K562 (cell line): ENCODE measurements around the gene KLK15. TPM values are rescaled to one million over a fixed set of nuclear protein-coding genes. Genes with fewer than 3 reads are reported as not detected.

ENCODE experiments used
- AFF1 ChIP-seq, 2 experiments: fragments of 450-650 bp; IDR thresholded peaks; 2 replicates each; pipeline ENCODE4 v1.6.1; 2018; ENCODE audit warnings: mild to moderate bottlenecking in 2 of 2, low read depth in 1 of 2; ENCODE audit not compliant: partially characterized antibody in 2 of 2
- ATF1 ChIP-seq, 2 experiments: fragments of 450-650 bp in 1 of 2; IDR thresholded peaks; 2 replicates each; pipeline ENCODE4 v1.6.1; 2016; ENCODE audit warnings: missing compliant biosample characterization in 1 of 2, missing genetic modification characterization in 1 of 2
- C11orf30 ChIP-seq: fragments of 450-650 bp; IDR thresholded peaks from 2 replicates; pipeline ENCODE4 v1.6.1; 2016; ENCODE audit warnings: low read depth, mild to moderate bottlenecking
- CBFA2T3 ChIP-seq: fragments of 450-650 bp; IDR thresholded peaks from 2 replicates; pipeline ENCODE4 v1.6.1; 2017
- CHCHD3 ChIP-seq: fragments of 250-450 bp; sonication (Bioruptor Pico); IDR thresholded peaks from 2 replicates; pipeline ENCODE4 v2.1.2; 2022; ENCODE audit warnings: mild to moderate bottlenecking
- CHD2 ChIP-seq: IDR thresholded peaks from 2 replicates; pipeline ENCODE4 v1.6.1; 2011; ENCODE audit warnings: low read depth, low read length
- ETV5 ChIP-seq: sonication (generic); formaldehyde crosslinking; IDR thresholded peaks from 2 replicates; pipeline ENCODE4 v1.4.0; 2020; ENCODE audit warnings: low read depth, mild to moderate bottlenecking, missing genetic modification reagents
- FOXP1 ChIP-seq: sonication (generic); formaldehyde crosslinking; IDR thresholded peaks from 2 replicates; pipeline ENCODE4 v1.8.0; 2022; ENCODE audit warnings: mild to moderate bottlenecking, missing genetic modification reagents
- HDAC1 ChIP-seq, 2 experiments: fragments of 450-650 bp; IDR thresholded peaks; 2 replicates each; pipeline ENCODE4 v1.6.1; 2016 to 2017; ENCODE audit warnings: inconsistent platforms in 1 of 2, mild to moderate bottlenecking in 1 of 2, moderate library complexity in 1 of 2
- HDAC8 ChIP-seq: fragments of 450-650 bp; IDR thresholded peaks from 2 replicates; pipeline ENCODE4 v1.6.1; 2016; ENCODE audit warnings: mild to moderate bottlenecking, missing genetic modification characterization, moderate library complexity, missing compliant biosample characterization
- JUND ChIP-seq, 2 experiments: IDR thresholded peaks; 2 replicates in 1 of 2; 3 replicates in 1 of 2; pipeline ENCODE4 v1.6.1; 2011; ENCODE audit warnings: borderline replicate concordance in 2 of 2, low read depth in 2 of 2, low read length in 2 of 2, improper control_type of control experiment in 1 of 2, missing biosample characterization in 1 of 2, missing genetic modification characterization in 1 of 2, missing genetic modification reagents in 1 of 2
- KAT8 ChIP-seq: fragments of 450-650 bp; IDR thresholded peaks from 2 replicates; pipeline ENCODE4 v1.6.1; 2016; ENCODE audit warnings: low read depth, mild to moderate bottlenecking
- MYC ChIP-seq, 2 experiments: fragments of 250-450 bp in 1 of 2; sonication (Bioruptor Pico) in 1 of 2; IDR thresholded peaks; 2 replicates each; pipeline versions ENCODE4 v1.5.1 to v1.6.1; 2012 to 2021; ENCODE audit warnings: low read depth in 2 of 2, borderline replicate concordance in 1 of 2, improper control_type of control experiment in 1 of 2, low read length in 1 of 2, mild to moderate bottlenecking in 1 of 2, moderate library complexity in 1 of 2
- NCOA2 ChIP-seq, 2 experiments: fragments of 450-650 bp; IDR thresholded peaks; 2 replicates each; pipeline ENCODE4 v1.6.1; 2018; ENCODE audit warnings: mild to moderate bottlenecking in 2 of 2, moderate library complexity in 1 of 2; ENCODE audit not compliant: partially characterized antibody in 2 of 2
- PHTF2 ChIP-seq: fragments of 250-450 bp; sonication (Bioruptor Pico); IDR thresholded peaks from 2 replicates; pipeline ENCODE4 v1.5.0; 2021; ENCODE audit warnings: mild to moderate bottlenecking
- RBFOX2 ChIP-seq: fragments of 200-400 bp; formaldehyde crosslinking; IDR thresholded peaks from 2 replicates; pipeline ENCODE4 v1.6.1; 2017; ENCODE audit warnings: low read depth, mild to moderate bottlenecking, low read length, moderate library complexity
- SAFB2 ChIP-seq: fragments of 200-400 bp; formaldehyde crosslinking; IDR thresholded peaks from 2 replicates; pipeline ENCODE4 v1.6.1; 2018; ENCODE audit warnings: borderline replicate concordance, low read length, low read depth, moderate library complexity; ENCODE audit not compliant: severe bottlenecking
- SRF ChIP-seq, 2 experiments: fragments of 250-450, 450-650 bp in 1 of 2; sonication (Bioruptor Pico) in 1 of 2; sonication (generic) in 1 of 2; formaldehyde crosslinking; IDR thresholded peaks; 2 replicates each; pipeline versions ENCODE4 v1.5.0 to v1.5.1; 2020 to 2022; ENCODE audit warnings: mild to moderate bottlenecking in 1 of 2, missing genetic modification reagents in 1 of 2
- ZBTB12 ChIP-seq: fragments of 250-450 bp; sonication (Bioruptor Pico); IDR thresholded peaks from 2 replicates; pipeline ENCODE4 v1.4.0; 2020
- ZBTB7A ChIP-seq: IDR thresholded peaks from 2 replicates; pipeline ENCODE4 v1.6.1; 2011; ENCODE audit warnings: low read depth, mild to moderate bottlenecking, low read length, moderate library complexity, borderline replicate concordance; ENCODE audit not compliant: control insufficient read depth
- ZNF175 ChIP-seq: fragments of 200-800 bp; sonication (Bioruptor generic); IDR thresholded peaks from 2 replicates; pipeline ENCODE4 v1.6.1; 2016; ENCODE audit warnings: low read depth, mild to moderate bottlenecking, missing genetic modification characterization, missing compliant biosample characterization
- ZNF699 ChIP-seq: fragments of 250-450 bp; sonication (Bioruptor Pico); IDR thresholded peaks from 2 replicates; pipeline ENCODE4 v1.8.0; 2021; ENCODE audit warnings: mild to moderate bottlenecking, moderate library complexity; ENCODE audit not compliant: insufficient replicate concordance
- polyA plus RNA-seq, 8 experiments: library from polyadenylated mRNA; depleted of rRNA in 4 of 8; stranded (reverse) in 5 of 8; unstranded in 3 of 8; fragments of >200 nt; fragmentation: Nextera tagmentation in 2 of 8; fragmentation: Illumina TruSeq in 1 of 8; extraction: Ambion mirVana in 2 of 8; extraction: Trizol in 1 of 8; gene quantifications; 2 replicates each; pipeline versions ENCODE4 v1.2.1 to v1.2.3, GENCODE V29; 2011 to 2014; ENCODE audit warnings: inconsistent platforms in 1 of 8, missing spikeins in 1 of 8
- total RNA-seq, 7 experiments: library from RNA; depleted of rRNA in 6 of 7; stranded (reverse); fragments of >200 nt in 6 of 7; fragmentation: Illumina TruSeq in 2 of 7; extraction: Trizol in 2 of 7; gene quantifications; 2 replicates each; pipeline versions ENCODE4 v1.2.1 to v1.2.3, GENCODE V29; 2011 to 2021; ENCODE audit warnings: low replicate concordance in 1 of 7

The KLK15 gene
- total and polyA plus RNA-seq, 9 of the 15 experiments (the other 6 are each of a cell fraction or from before 2014, with no cell fraction given), result not detected

- TF ChIP-seq JUND (IDR thresholded peaks at IDR 0.05; ENCODE audit: borderline replicate concordance, low read depth, low read length), result peak; percentile 70; the same call in 1 of the 2 replicates
- TF ChIP-seq JUND (tag; IDR thresholded peaks at IDR 0.05; ENCODE audit: borderline replicate concordance, low read depth, low read length), result peak; percentile 49; the same call in 2 of the 3 replicates
- no peak for TF ChIP-seq PHTF2 (CRISPR knock-in tag)
- no peak for TF ChIP-seq NCOA2 (IDR thresholded peaks at IDR 0.05; ENCODE audit: partially characterized antibody in 2 of 2)
- TF ChIP-seq ETV5 (CRISPR knock-in tag), result no peak
- no peak for TF ChIP-seq CHD2
- no peak for TF ChIP-seq HDAC8
- TF ChIP-seq CBFA2T3, result peak; percentile 87
- TF ChIP-seq ZNF175, result no peak
- no peak for TF ChIP-seq SAFB2
- no peak for TF ChIP-seq AFF1 (IDR thresholded peaks at IDR 0.05; ENCODE audit: low read depth in 1 of 2, partially characterized antibody in 2 of 2)
- no peak for TF ChIP-seq ATF1 (CRISPR knock-in tag; IDR thresholded peaks at IDR 0.05)
- peak; percentile 74 for TF ChIP-seq ATF1 (tag; IDR thresholded peaks at IDR 0.05)
- TF ChIP-seq SRF (CRISPR knock-in tag; IDR thresholded peaks at IDR 0.05), result no peak
- peak in 1 of 2 experiments; percentile 61; a peak in 2 of 4 replicates for TF ChIP-seq HDAC1 (IDR thresholded peaks at IDR 0.05)
- peak; percentile 55; the same call in 1 of the 2 replicates for TF ChIP-seq ZBTB7A
- TF ChIP-seq MYC (IDR thresholded peaks at IDR 0.05; ENCODE audit: low read depth, low read length), result peak; percentile 44; the same call in 1 of the 2 replicates
- no peak for TF ChIP-seq MYC (CRISPR knock-in tag; IDR thresholded peaks at IDR 0.05; ENCODE audit: borderline replicate concordance, low read depth)
- TF ChIP-seq C11orf30, result no peak
- no peak for TF ChIP-seq KAT8
- no peak for TF ChIP-seq RBFOX2
- no peak for TF ChIP-seq ZNF699 (CRISPR knock-in tag)
- TF ChIP-seq FOXP1 (CRISPR knock-in tag), result 0 out of 2 replicates have a peak, but pooled peaks have one; percentile 13
- no peak for TF ChIP-seq CHCHD3
- peak; percentile 56; the same call in 1 of the 2 replicates for TF ChIP-seq ZBTB12 (CRISPR knock-in tag)
These were observed 45.5 kb upstream of the KLK15 start (continued) for GRCh38 chr19:50878851-50879250.
